ENCODE data around the gene DSCAML1.
"Not testable (repeated sequence)": the region's sequence is repeated elsewhere in the genome, so short reads cannot be mapped to it uniquely, and the experiment has no call there.

The DSCAML1 gene

DNA sequence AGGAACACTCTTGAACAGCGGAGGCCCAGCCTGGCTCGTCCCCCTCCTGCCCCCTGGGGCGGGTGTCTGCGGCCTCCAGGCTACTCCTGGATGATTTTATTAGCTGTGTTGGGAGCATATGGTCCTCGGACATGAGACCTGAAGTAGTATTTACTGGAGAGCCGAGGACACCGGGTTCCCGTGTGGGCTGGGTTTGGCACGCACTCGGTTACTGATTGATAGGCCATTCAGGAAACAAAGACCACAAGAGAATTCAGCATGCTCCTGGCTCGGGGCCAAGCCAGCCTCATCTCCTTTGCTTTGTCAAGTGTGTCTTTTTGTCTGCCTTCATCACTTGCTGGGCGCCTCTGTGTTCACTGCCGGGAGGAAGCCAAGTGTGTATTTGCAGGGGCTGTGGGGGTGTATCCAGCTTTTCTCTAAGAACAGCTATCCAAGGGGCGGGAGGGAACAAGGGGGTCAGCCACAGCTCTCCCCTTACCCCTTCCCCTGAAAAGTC is 17.8 kb upstream of the DSCAML1 start:
- in situ Hi-C loops (cut with HindIII; ENCODE audit: low pct_ligation_motif_present, low sequenced_read_pairs) = loop anchor here (25.0 kb wide), 1 partner anchor 378 kb away; no protein-coding TSS in a partner anchor
- TF ChIP-seq CTCF (IDR thresholded peaks at IDR 0.05; ENCODE audit: low read depth, low read length, missing control alignments) = no peak
- DNase-seq = no peak
- H3K27me3 ChIP-seq (replicated peaks) = no peaks in the 10 kb centered on the region
- no peak overlapping the region for H3K4me3 ChIP-seq (ENCODE audit: low read depth, low read length)
- no peak overlapping the region for H3K27ac ChIP-seq
- H3K36me3 ChIP-seq (replicated peaks) = no peaks in the 10 kb centered on the region

- in situ Hi-C loops (cut with HindIII; ENCODE audit: low pct_ligation_motif_present, low sequenced_read_pairs) = loop anchor here (25.0 kb wide), 1 partner anchor 377 kb away; no protein-coding TSS in a partner anchor
- no peak for DNase-seq
- no peak overlapping the region for H3K4me3 ChIP-seq (ENCODE audit: low read depth, low read length)
- H3K27me3 ChIP-seq (replicated peaks) = no peaks in the 10 kb centered on the region
- H3K36me3 ChIP-seq (replicated peaks) = no peaks in the 10 kb centered on the region
- TF ChIP-seq CTCF (IDR thresholded peaks at IDR 0.05; ENCODE audit: low read depth, low read length, missing control alignments) = no peak
- H3K27ac ChIP-seq = no peak overlapping the region
These were observed 17.3 kb upstream of the DSCAML1 start for GRCh38 chr11:117814204-117814765.

GRCh38 chr11:117810056-117810451 is 13.0 kb upstream of the DSCAML1 start:
- not testable (repeated sequence) for H3K36me3 ChIP-seq (replicated peaks); H3K4me3 ChIP-seq (ENCODE audit: low read depth, low read length); H3K27ac ChIP-seq; H3K27me3 ChIP-seq (replicated peaks); DNase-seq
- in situ Hi-C loops (cut with HindIII; ENCODE audit: low pct_ligation_motif_present, low sequenced_read_pairs) = loop anchor here (25.0 kb wide), 1 partner anchor 373 kb away; no protein-coding TSS in a partner anchor

DNA sequence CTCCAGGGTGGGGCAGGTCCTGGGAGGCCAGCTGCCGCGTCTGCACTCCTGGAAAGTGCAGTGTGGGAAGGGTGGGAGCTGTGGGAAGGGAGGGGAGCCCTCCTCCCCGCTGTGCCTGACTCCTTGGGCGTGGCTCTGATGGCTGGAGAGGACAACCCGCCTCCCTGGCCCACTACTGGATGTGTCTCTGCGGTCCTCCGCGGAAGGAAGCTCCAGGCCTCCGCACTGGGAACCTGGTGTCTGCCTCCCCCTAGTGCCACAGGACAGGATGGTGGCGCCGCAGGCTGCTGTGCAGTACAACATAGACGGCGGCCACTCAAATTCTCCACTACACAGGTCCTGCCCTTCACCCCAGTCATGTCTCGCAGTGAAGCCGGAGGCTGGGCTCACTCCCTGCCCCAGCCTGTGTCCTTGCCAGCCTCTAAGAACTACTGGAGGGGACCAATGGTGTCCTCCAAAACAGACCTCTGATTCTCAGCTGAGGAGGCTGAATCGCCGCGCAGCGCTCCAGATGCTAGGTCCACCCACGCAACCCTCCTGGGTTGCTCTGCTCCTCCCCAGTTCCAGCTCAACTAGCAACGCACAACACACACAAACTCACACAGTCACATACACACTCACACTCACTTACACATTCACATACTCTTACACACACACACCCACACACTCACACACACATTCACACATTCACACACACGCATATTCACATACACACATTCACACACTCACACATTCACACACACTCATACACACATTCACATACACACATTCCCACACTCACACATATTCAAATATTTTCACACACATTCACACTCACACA is 12.4 kb upstream of the DSCAML1 start:
- H3K4me3 ChIP-seq (ENCODE audit: low read depth, low read length) = peak overlapping the region; percentile 24

GRCh38 chr11:117808784-117809183 is 11.8 kb upstream of the DSCAML1 start:
- in situ Hi-C loops (cut with HindIII; ENCODE audit: low pct_ligation_motif_present, low sequenced_read_pairs) = loop anchor here (25.0 kb wide), 1 partner anchor 371 kb away; no protein-coding TSS in a partner anchor
- Histone ChIP-seq H3K27ac (no peak overlapping the region), H3K4me3 (ENCODE audit: low read depth, low read length) (no peak overlapping the region), H3K36me3 (replicated peaks) (no peaks in the 10 kb centered on the region), H3K27me3 (replicated peaks) (no peaks in the 10 kb centered on the region)
- TF ChIP-seq CTCF (IDR thresholded peaks at IDR 0.05; ENCODE audit: low read depth, low read length, missing control alignments) = no peak
- DNase-seq = no peak

More for the DNA sequence above, 12.4 kb upstream of the DSCAML1 start:
- Histone ChIP-seq H3K36me3 (replicated peaks) (no peaks in the 10 kb centered on the region), H3K27me3 (replicated peaks) (no peaks in the 10 kb centered on the region), H3K27ac (no peak overlapping the region)
- in situ Hi-C loops (cut with HindIII; ENCODE audit: low pct_ligation_motif_present, low sequenced_read_pairs) = loop anchor here (25.0 kb wide), 1 partner anchor 372 kb away; no protein-coding TSS in a partner anchor
- peak; percentile 74 for TF ChIP-seq CTCF (IDR thresholded peaks at IDR 0.05; ENCODE audit: low read depth, low read length, missing control alignments)
- peak; percentile 32 for DNase-seq

Measured in brain microvascular endothelial cell (primary cell).